ENCODE results near the gene IL1RAPL1.

DNA sequence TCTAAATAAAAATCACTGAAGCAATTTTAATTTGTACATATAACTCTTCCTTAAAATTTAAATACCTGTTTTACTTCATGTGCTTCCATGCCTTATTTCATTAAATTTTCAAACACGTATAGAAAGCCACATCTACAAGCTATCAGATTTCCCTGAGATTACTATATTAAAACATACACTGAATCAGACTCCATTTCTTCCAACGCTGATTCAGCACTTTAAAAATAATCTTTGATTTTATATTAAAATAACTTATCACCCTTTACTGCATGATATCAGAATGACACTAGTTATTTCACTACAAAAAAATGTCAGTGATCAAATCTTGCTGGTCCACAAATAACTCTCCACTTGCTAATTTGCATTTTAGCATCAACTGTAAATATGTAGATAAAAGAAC is 550.8 kb downstream of the IL1RAPL1 start:
- TF ChIP-seq POLR2AphosphoS5 (IDR thresholded peaks at IDR 0.05; ENCODE audit: low read depth): no peak
- no peak for TF ChIP-seq NANOG (IDR thresholded peaks at IDR 0.05; ENCODE audit: borderline replicate concordance)
- TF ChIP-seq, protein P1, sequence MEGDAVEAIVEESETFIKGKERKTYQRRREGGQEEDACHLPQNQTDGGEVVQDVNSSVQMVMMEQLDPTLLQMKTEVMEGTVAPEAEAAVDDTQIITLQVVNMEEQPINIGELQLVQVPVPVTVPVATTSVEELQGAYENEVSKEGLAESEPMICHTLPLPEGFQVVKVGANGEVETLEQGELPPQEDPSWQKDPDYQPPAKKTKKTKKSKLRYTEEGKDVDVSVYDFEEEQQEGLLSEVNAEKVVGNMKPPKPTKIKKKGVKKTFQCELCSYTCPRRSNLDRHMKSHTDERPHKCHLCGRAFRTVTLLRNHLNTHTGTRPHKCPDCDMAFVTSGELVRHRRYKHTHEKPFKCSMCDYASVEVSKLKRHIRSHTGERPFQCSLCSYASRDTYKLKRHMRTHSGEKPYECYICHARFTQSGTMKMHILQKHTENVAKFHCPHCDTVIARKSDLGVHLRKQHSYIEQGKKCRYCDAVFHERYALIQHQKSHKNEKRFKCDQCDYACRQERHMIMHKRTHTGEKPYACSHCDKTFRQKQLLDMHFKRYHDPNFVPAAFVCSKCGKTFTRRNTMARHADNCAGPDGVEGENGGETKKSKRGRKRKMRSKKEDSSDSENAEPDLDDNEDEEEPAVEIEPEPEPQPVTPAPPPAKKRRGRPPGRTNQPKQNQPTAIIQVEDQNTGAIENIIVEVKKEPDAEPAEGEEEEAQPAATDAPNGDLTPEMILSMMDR (conservative IDR thresholded peaks at IDR 0.05; ENCODE audit: low read depth in 2 of 2): no peak
- no peak for TF ChIP-seq ZNF114 (CRISPR knock-in tag; IDR thresholded peaks at IDR 0.05)
- TF ChIP-seq, protein P2, sequence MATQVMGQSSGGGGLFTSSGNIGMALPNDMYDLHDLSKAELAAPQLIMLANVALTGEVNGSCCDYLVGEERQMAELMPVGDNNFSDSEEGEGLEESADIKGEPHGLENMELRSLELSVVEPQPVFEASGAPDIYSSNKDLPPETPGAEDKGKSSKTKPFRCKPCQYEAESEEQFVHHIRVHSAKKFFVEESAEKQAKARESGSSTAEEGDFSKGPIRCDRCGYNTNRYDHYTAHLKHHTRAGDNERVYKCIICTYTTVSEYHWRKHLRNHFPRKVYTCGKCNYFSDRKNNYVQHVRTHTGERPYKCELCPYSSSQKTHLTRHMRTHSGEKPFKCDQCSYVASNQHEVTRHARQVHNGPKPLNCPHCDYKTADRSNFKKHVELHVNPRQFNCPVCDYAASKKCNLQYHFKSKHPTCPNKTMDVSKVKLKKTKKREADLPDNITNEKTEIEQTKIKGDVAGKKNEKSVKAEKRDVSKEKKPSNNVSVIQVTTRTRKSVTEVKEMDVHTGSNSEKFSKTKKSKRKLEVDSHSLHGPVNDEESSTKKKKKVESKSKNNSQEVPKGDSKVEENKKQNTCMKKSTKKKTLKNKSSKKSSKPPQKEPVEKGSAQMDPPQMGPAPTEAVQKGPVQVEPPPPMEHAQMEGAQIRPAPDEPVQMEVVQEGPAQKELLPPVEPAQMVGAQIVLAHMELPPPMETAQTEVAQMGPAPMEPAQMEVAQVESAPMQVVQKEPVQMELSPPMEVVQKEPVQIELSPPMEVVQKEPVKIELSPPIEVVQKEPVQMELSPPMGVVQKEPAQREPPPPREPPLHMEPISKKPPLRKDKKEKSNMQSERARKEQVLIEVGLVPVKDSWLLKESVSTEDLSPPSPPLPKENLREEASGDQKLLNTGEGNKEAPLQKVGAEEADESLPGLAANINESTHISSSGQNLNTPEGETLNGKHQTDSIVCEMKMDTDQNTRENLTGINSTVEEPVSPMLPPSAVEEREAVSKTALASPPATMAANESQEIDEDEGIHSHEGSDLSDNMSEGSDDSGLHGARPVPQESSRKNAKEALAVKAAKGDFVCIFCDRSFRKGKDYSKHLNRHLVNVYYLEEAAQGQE (IDR thresholded peaks at IDR 0.05; ENCODE audit: unreplicated experiment): no peak
- no peak for TF ChIP-seq EZH2 (IDR thresholded peaks at IDR 0.05; ENCODE audit: low read depth, unreplicated experiment)

Measured in GM23338 (cell line).